Neuronal stem cell (in vitro differentiated cells): ENCODE results near the gene ZNF670.

Experiments used
- DNase-seq: peaks from one replicate; pipeline ENCODE4 v3.0.0-alpha.2; 2013; ENCODE audit warnings: low spot score
- H2AFZ ChIP-seq: one replicate; pipeline ENCODE4 v1.6.1; 2013; ENCODE audit warnings: mild to moderate bottlenecking, low read length, inconsistent platforms
- H2AK5ac ChIP-seq: 2 replicates; pipeline ENCODE4 v1.6.1; 2013; ENCODE audit warnings: low read depth, mild to moderate bottlenecking, inconsistent platforms, low read length, moderate library complexity, mixed read lengths
- H2BK120ac ChIP-seq: 2 replicates; pipeline ENCODE4 v1.6.1; 2013; ENCODE audit warnings: low read depth, mild to moderate bottlenecking, inconsistent platforms, low read length, moderate library complexity, mixed read lengths
- H2BK12ac ChIP-seq: one replicate; pipeline ENCODE4 v1.6.1; 2013; ENCODE audit warnings: low read length, inconsistent platforms
- H2BK15ac ChIP-seq: 2 replicates; pipeline ENCODE4 v1.6.1; 2013; ENCODE audit warnings: mild to moderate bottlenecking, low read length, inconsistent platforms, mixed read lengths
- H2BK5ac ChIP-seq: one replicate; pipeline ENCODE4 v1.6.1; 2013; ENCODE audit warnings: inconsistent platforms, mild to moderate bottlenecking, low read length, moderate library complexity
- H3K14ac ChIP-seq: one replicate; pipeline ENCODE4 v1.6.1; 2013; ENCODE audit warnings: low read length, inconsistent platforms
- H3K18ac ChIP-seq: 2 replicates; pipeline ENCODE4 v1.6.1; 2013; ENCODE audit warnings: low read length, inconsistent platforms
- H3K23ac ChIP-seq: 2 replicates; pipeline ENCODE4 v1.6.1; 2013; ENCODE audit warnings: low read depth, mild to moderate bottlenecking, mixed read lengths, low read length, inconsistent platforms; ENCODE audit not compliant: poor library complexity
- H3K27ac ChIP-seq: replicated peaks from 3 replicates; pipeline ENCODE4 v1.5.1; 2013; ENCODE audit warnings: low read length, inconsistent platforms
- H3K27me3 ChIP-seq, 3 experiments: 2 replicates each; pipeline ENCODE4 v1.6.1; 2013; ENCODE audit warnings: low read length in 3 of 3, mild to moderate bottlenecking in 2 of 3, inconsistent platforms in 1 of 3, low read depth in 1 of 3, mixed read lengths in 1 of 3, moderate library complexity in 1 of 3; ENCODE audit not compliant: control insufficient read depth in 3 of 3, insufficient read depth in 3 of 3
- H3K36me3 ChIP-seq, 2 donors: replicated peaks in 1 of 2; 2 replicates each; pipeline ENCODE4 v1.6.1; 2013; ENCODE audit warnings: low read length in 2 of 2; ENCODE audit not compliant: control insufficient read depth in 2 of 2, insufficient read depth in 2 of 2
- H3K4ac ChIP-seq: 2 replicates; pipeline ENCODE4 v1.6.1; 2013; ENCODE audit warnings: inconsistent platforms, mild to moderate bottlenecking, low read length, moderate library complexity
- H3K4me1 ChIP-seq, 2 donors: 1 replicate in 1 of 2; 2 replicates in 1 of 2; pipeline ENCODE4 v1.6.1; 2013; ENCODE audit warnings: low read length in 2 of 2, low read depth in 1 of 2; ENCODE audit not compliant: control insufficient read depth in 2 of 2, insufficient read depth in 1 of 2
- H3K4me2 ChIP-seq: one replicate; pipeline ENCODE4 v1.6.1; 2013; ENCODE audit warnings: mild to moderate bottlenecking, low read length, inconsistent platforms; ENCODE audit not compliant: insufficient read depth, poor library complexity, severe bottlenecking
- H3K4me3 ChIP-seq, 2 donors: 2 replicates each; pipeline ENCODE4 v1.5.1; 2013; ENCODE audit warnings: low read length in 2 of 2, mild to moderate bottlenecking in 2 of 2, inconsistent platforms in 1 of 2, moderate library complexity in 1 of 2
- H3K79me1 ChIP-seq: one replicate; pipeline ENCODE4 v1.6.1; 2013; ENCODE audit warnings: low read depth, mild to moderate bottlenecking, inconsistent platforms, low read length, moderate library complexity
- H3K9ac ChIP-seq: one replicate; pipeline ENCODE4 v1.6.1; 2013; ENCODE audit warnings: mild to moderate bottlenecking, low read depth, low read length, inconsistent platforms; ENCODE audit not compliant: poor library complexity
- H3K9me3 ChIP-seq, 2 donors: replicated peaks in 1 of 2; 2 replicates each; pipeline versions ENCODE3 to v1.6.1; 2013; ENCODE audit warnings: low read length in 2 of 2, mild to moderate bottlenecking in 2 of 2, inconsistent platforms in 1 of 2, low read depth in 1 of 2, mixed read lengths in 1 of 2, moderate library complexity in 1 of 2; ENCODE audit not compliant: control insufficient read depth in 2 of 2, insufficient read depth in 1 of 2
- H4K8ac ChIP-seq: one replicate; pipeline ENCODE4 v1.6.1; 2013; ENCODE audit warnings: low read depth, mild to moderate bottlenecking, inconsistent platforms, low read length, moderate library complexity
- H4K91ac ChIP-seq: one replicate; pipeline ENCODE4 v1.6.1; 2013; ENCODE audit warnings: low read length, low read depth, mild to moderate bottlenecking, inconsistent platforms; ENCODE audit not compliant: poor library complexity
- WGBS, 2 donors: extraction: QIAGEN DNeasy Blood & Tissue Kit; methylation state at CpG; one replicate each; pipeline ENCODE4 v1.1.7; 2013; ENCODE audit warnings: missing lambda C conversion rate in 2 of 2, mixed read lengths in 1 of 2; ENCODE audit not compliant: insufficient read length in 2 of 2, insufficient replicate concordance in 1 of 2; ENCODE audit errors: extremely low coverage in 2 of 2; 5-methylcytosine and 5-hydroxymethylcytosine counted together

The ZNF670 gene

DNA sequence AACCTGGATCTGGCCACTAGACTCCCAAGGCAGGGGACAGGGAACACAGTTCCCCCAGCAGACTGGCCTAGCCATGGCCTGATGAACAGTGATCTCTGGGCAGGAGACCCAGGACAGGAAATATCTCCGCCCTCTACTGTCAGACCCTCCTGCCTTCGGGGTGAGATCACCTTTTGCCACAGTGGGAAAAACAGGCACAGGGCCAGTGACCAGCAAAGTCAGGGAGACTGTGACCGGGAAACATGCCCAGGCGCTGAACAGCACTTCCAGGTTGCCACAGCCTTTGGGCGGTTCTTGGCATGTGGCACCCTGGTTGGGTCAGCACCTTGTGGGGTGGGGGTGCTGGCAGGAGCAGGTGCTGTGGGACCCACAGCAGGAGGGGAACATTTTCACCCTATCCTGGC lies 34.5 kb upstream of the ZNF670 start:
- Histone ChIP-seq H4K91ac (no peak overlapping the region), H3K14ac (no peak overlapping the region), H2BK120ac (no peak overlapping the region), H3K4me2 (no peak overlapping the region), H2AK5ac (no peak overlapping the region), H2BK12ac (no peak overlapping the region), H3K4me3 (no peak overlapping the region), H3K4me1 (peaks cover 0 to 7% of the 10 kb centered on the region in 2 donors), H3K27me3 (peaks cover 0 to 10% (median 2%) of the 10 kb centered on the region in 3 experiments), H2BK5ac (no peak overlapping the region), H3K18ac (no peak overlapping the region), H4K8ac (no peak overlapping the region), H3K23ac (no peak overlapping the region), H3K9me3 (no peaks in the 10 kb centered on the region), H3K9ac (no peak overlapping the region), H3K27ac (no peak overlapping the region), H2BK15ac (peak overlapping the region; percentile 85), H3K4ac (no peak overlapping the region), H3K79me1 (peaks cover 2% of the 10 kb centered on the region), H2AFZ (peak overlapping the region; percentile 100), H3K36me3 (no peaks in the 10 kb centered on the region)
- DNase-seq: no peak
- no CpG with 5 or more reads among the region's 5 CpGs for WGBS, 2 donors

- no peak overlapping the region for H4K91ac ChIP-seq
- peaks cover 2% of the 10 kb centered on the region for H3K79me1 ChIP-seq
- DNase-seq: no peak
- H3K4me3 ChIP-seq: peak overlapping the region; percentile 55 to 88
- H2BK5ac ChIP-seq: no peak overlapping the region
- peaks cover 0 to 7% of the 10 kb centered on the region in 2 donors for H3K4me1 ChIP-seq
- peak overlapping the region; percentile 11 for H3K4ac ChIP-seq
- H3K14ac ChIP-seq: no peak overlapping the region
- no peaks in the 10 kb centered on the region for H3K9me3 ChIP-seq
- peak overlapping the region; percentile 5 for H2BK120ac ChIP-seq
- peak overlapping the region; percentile 99 for H3K18ac ChIP-seq
- H4K8ac ChIP-seq: no peak overlapping the region
- peak overlapping the region; percentile 85 for H2BK15ac ChIP-seq
- no CpG with 5 or more reads among the region's 9 CpGs for WGBS, 2 donors
- H3K4me2 ChIP-seq: peak overlapping the region; percentile 99
- peak overlapping the region; percentile 100 for H2AFZ ChIP-seq
- peak overlapping the region; percentile 98 for H3K9ac ChIP-seq
- no peak overlapping the region for H3K27ac ChIP-seq
- H3K36me3 ChIP-seq: no peaks in the 10 kb centered on the region
- peak overlapping the region; percentile 96 for H3K23ac ChIP-seq
- peak overlapping the region; percentile 25 for H2AK5ac ChIP-seq
- H3K27me3 ChIP-seq: peaks cover 0 to 10% (median 2%) of the 10 kb centered on the region in 3 experiments
- no peak overlapping the region for H2BK12ac ChIP-seq
These were observed 33.8 kb upstream of the ZNF670 start for GRCh38 chr1:247112479-247112781.

- peak overlapping the region; percentile 96 for H3K23ac ChIP-seq
- peaks cover 2% of the 10 kb centered on the region for H3K79me1 ChIP-seq
- peak overlapping the region; percentile 99 for H3K18ac ChIP-seq
- peak overlapping the region; percentile 100 for H2AFZ ChIP-seq
- WGBS, 2 donors: no CpG with 5 or more reads among the region's 78 CpGs
- peak overlapping the region; percentile 55 to 88 for H3K4me3 ChIP-seq
- H3K4me2 ChIP-seq: peak overlapping the region; percentile 99
- DNase-seq: peak; percentile 30
- H4K91ac ChIP-seq: no peak overlapping the region
- peak overlapping the region; percentile 94 for H2BK12ac ChIP-seq
- peaks cover 0 to 10% (median 2%) of the 10 kb centered on the region in 3 experiments for H3K27me3 ChIP-seq
- H3K4ac ChIP-seq: no peak overlapping the region
- no peak overlapping the region for H4K8ac ChIP-seq
- peak overlapping the region; percentile 48 for H2BK5ac ChIP-seq
- H2BK120ac ChIP-seq: peak overlapping the region; percentile 87
- H3K9me3 ChIP-seq: no peaks in the 10 kb centered on the region
- peak overlapping the region; percentile 59 for H3K27ac ChIP-seq
- no peaks in the 10 kb centered on the region for H3K36me3 ChIP-seq
- H3K9ac ChIP-seq: peak overlapping the region; percentile 98
- H2AK5ac ChIP-seq: peak overlapping the region; percentile 25
- H2BK15ac ChIP-seq: peak overlapping the region; percentile 85
- H3K4me1 ChIP-seq: peaks cover 0 to 7% of the 10 kb centered on the region in 2 donors
- H3K14ac ChIP-seq: peak overlapping the region; percentile 98
These were observed 33.3 kb upstream of the ZNF670 start for GRCh38 chr1:247111700-247112478.

GRCh38 chr1:247111259-247111699 lies 32.7 kb upstream of the ZNF670 start:
- Histone ChIP-seq H3K79me1 (peaks cover 2% of the 10 kb centered on the region), H2AFZ (peak overlapping the region; percentile 100), H2BK15ac (peak overlapping the region; percentile 85), H3K27me3 (peaks cover 0 to 10% (median 2%) of the 10 kb centered on the region in 3 experiments), H3K9me3 (no peaks in the 10 kb centered on the region), H3K18ac (peak overlapping the region; percentile 99), H2BK5ac (no peak overlapping the region), H3K23ac (peak overlapping the region; percentile 96), H3K4me2 (peak overlapping the region; percentile 99), H3K36me3 (no peaks in the 10 kb centered on the region), H3K14ac (peak overlapping the region; percentile 98), H2AK5ac (peak overlapping the region; percentile 10), H3K4me1 (peaks cover 0 to 7% of the 10 kb centered on the region in 2 donors), H3K9ac (peak overlapping the region; percentile 98), H4K91ac (no peak overlapping the region), H3K4me3 (peak overlapping the region; percentile 55 to 88), H4K8ac (no peak overlapping the region), H2BK12ac (no peak overlapping the region), H2BK120ac (peak overlapping the region; percentile 87), H3K27ac (no peak overlapping the region), H3K4ac (no peak overlapping the region)
- peak; percentile 32 for DNase-seq
- no CpG with 5 or more reads among the region's 62 CpGs for WGBS, 2 donors
